Activated CD8-positive, alpha-beta T cell treated with anti-CD3 and anti-CD28 coated beads for 36 hours (primary cell): ENCODE results near the gene ERBB4. TPM values are rescaled to one million over a fixed set of nuclear protein-coding genes. Genes with fewer than 3 reads are reported as not detected.

Experiments
- ATAC-seq: fragments of 200-7000 bp; cut with Tn5 transposase; one replicate; pipeline ENCODE4 v1.10.0; 2021; ENCODE audit warnings: mild to moderate bottlenecking, moderate library complexity
- CTCF ChIA-PET: fragments of 350-600 bp; sonication (Branson Sonifier 250); formaldehyde crosslinking; loops from one replicate; lab custom pipeline; 2021; ENCODE audit warnings: antibody characterized with exemption; lab: Charles Lee
- POLR2A ChIA-PET: fragments of 350-600 bp; sonication (Branson Sonifier 250); formaldehyde crosslinking; loops from one replicate; lab custom pipeline; 2021; ENCODE audit warnings: antibody characterized with exemption; lab: Charles Lee
- DNase-seq: peaks from one replicate; pipeline ENCODE4 v3.0.0-alpha.2; 2020
- H3K27ac Mint-ChIP-seq: one replicate; pipeline ENCODE4 v1.8.0; 2021; ENCODE audit warnings: mild to moderate bottlenecking, mixed read lengths
- H3K27me3 Mint-ChIP-seq: one replicate; pipeline ENCODE4 v1.8.0; 2021; ENCODE audit warnings: mixed read lengths
- H3K36me3 Mint-ChIP-seq: one replicate; pipeline ENCODE4 v1.8.0; 2021; ENCODE audit warnings: low read depth, mixed read lengths
- H3K4me1 Mint-ChIP-seq: one replicate; pipeline ENCODE4 v1.8.0; 2021; ENCODE audit warnings: low read depth, mixed read lengths
- H3K4me3 Mint-ChIP-seq: one replicate; pipeline ENCODE4 v1.8.0; 2021; ENCODE audit warnings: mild to moderate bottlenecking, moderate library complexity, mixed read lengths
- H3K9me3 Mint-ChIP-seq: one replicate; pipeline ENCODE4 v1.8.0; 2021; ENCODE audit warnings: mixed read lengths
- CTCF ChIP-seq: fragments of 200-600 bp; IDR thresholded peaks from one replicate; pipeline ENCODE4 v1.8.0; 2022; ENCODE audit warnings: antibody characterized with exemption, mild to moderate bottlenecking
- intact Hi-C: fragments of 100-400 bp; cut with micrococcal nuclease; formaldehyde crosslinking; loops from one replicate; pipeline ENCODE4 v1.10.0; 2022
- total RNA-seq, 2 experiments: library from RNA; stranded (reverse); gene quantifications; one replicate each; pipeline ENCODE4 v1.2.3, GENCODE V29; 2021

The ERBB4 gene
- total RNA-seq, 2 experiments from 2014 or later = not detected

DNA sequence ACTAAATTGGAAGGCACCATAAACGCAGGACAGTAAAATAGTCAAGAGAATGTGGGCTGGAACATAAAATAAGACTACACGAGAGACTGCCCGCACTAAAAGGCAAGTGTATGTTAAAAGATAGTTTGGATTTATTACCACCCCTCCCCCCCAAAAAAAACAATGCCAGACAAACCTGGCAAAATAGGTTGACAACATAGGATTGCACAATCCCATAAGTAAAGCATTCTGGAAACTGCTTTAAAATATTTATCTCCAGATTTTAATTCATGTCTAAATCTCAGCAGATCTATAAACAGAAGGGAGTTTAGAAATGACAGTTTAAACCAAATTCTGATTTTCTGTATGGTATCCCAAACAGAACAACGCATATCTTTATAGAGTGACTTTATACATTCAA lies 455.1 kb downstream of the ERBB4 start:
- Mint-ChIP-seq H3K9me3 (peaks cover 3% of the 10 kb centered on the region), H3K27ac (no peak overlapping the region), H3K27me3 (no peaks in the 10 kb centered on the region), H3K36me3 (no peaks in the 10 kb centered on the region), H3K4me1 (no peaks in the 10 kb centered on the region), H3K4me3 (no peak overlapping the region)
- DNase-seq = no peak
- ChIA-PET POLR2A (no interaction called here), CTCF (no interaction called here)
- no peak for ATAC-seq
- intact Hi-C loops = no loop called here
- no peak for TF ChIP-seq CTCF

DNA sequence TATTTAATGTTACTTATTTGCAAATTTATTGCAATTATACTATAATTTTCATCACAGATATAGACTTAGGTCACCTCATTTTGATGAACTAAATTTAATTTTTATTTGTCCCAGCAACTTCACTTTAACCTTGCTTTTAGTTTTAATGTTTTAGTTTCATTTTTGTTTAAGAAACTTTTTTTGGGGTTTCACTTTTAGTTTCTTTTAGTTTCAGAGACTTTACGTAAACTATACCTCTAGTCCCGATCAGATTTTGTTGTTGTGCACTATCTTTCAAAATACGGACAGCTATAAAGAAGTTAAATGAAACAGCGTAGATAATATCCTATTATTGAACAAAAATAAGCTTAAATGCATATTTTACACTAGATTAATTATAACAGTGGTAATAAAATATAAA lies 460.5 kb downstream of the ERBB4 start:
- no peak overlapping the region for H3K4me3 Mint-ChIP-seq
- ChIA-PET POLR2A (interaction anchor here (0.5 kb wide), 1 partner anchor 9 kb away, joined by 3 read pairs; no protein-coding TSS in a partner anchor), CTCF (no interaction called here)
- H3K27ac Mint-ChIP-seq = no peak overlapping the region
- peaks cover 4% of the 10 kb centered on the region for H3K9me3 Mint-ChIP-seq
- H3K27me3 Mint-ChIP-seq = no peaks in the 10 kb centered on the region
- intact Hi-C loops = no loop called here
- DNase-seq (no peak), ATAC-seq (no peak)
- no peak for TF ChIP-seq CTCF
- H3K4me1 Mint-ChIP-seq = no peaks in the 10 kb centered on the region
- H3K36me3 Mint-ChIP-seq = no peaks in the 10 kb centered on the region

DNA sequence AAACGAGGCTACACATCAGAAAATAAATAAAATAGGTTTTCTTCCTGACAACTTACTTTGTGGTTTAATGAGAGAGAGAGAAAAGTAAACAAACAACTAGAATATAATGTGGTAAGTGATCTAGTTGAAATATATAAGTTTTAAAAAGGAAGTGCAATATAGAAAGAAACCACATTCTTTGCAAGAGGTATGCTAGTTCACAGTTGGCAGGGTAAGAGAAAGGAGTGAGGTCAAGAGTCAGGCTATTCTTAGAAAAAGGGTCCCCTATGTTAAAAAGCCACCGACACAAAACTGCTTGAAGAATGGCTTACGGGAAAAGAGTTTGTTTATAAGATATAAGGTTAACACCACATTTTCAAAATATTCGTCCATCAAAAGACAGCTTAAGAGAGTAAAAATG lies 462.1 kb downstream of the ERBB4 start:
- ATAC-seq (no peak), DNase-seq (no peak)
- CTCF ChIA-PET = no interaction called here
- H3K4me3 Mint-ChIP-seq = no peak overlapping the region
- no peaks in the 10 kb centered on the region for H3K27me3 Mint-ChIP-seq
- H3K9me3 Mint-ChIP-seq = peaks cover 5% of the 10 kb centered on the region
- H3K36me3 Mint-ChIP-seq = no peaks in the 10 kb centered on the region
- H3K27ac Mint-ChIP-seq = no peak overlapping the region
- no peaks in the 10 kb centered on the region for H3K4me1 Mint-ChIP-seq
- intact Hi-C loops = no loop called here
- POLR2A ChIA-PET = no interaction called here
- TF ChIP-seq CTCF = no peak

- Mint-ChIP-seq H3K4me3 (no peak overlapping the region), H3K4me1 (no peaks in the 10 kb centered on the region), H3K27ac (no peak overlapping the region), H3K9me3 (peaks cover 2% of the 10 kb centered on the region), H3K36me3 (no peaks in the 10 kb centered on the region), H3K27me3 (no peaks in the 10 kb centered on the region)
- DNase-seq = no peak
- TF ChIP-seq CTCF = no peak
- ChIA-PET CTCF (no interaction called here), POLR2A (no interaction called here)
- intact Hi-C loops = no loop called here
- no peak for ATAC-seq
These were observed 465.2 kb downstream of the ERBB4 start for GRCh38 chr2:212073360-212073759.

- no peak for DNase-seq
- no peak for TF ChIP-seq CTCF
- no peaks in the 10 kb centered on the region for H3K36me3 Mint-ChIP-seq
- H3K9me3 Mint-ChIP-seq = no peaks in the 10 kb centered on the region
- intact Hi-C loops = no loop called here
- no peak overlapping the region for H3K27ac Mint-ChIP-seq
- no peaks in the 10 kb centered on the region for H3K27me3 Mint-ChIP-seq
- CTCF ChIA-PET = no interaction called here
- no peaks in the 10 kb centered on the region for H3K4me1 Mint-ChIP-seq
- ATAC-seq = no peak
- H3K4me3 Mint-ChIP-seq = no peak overlapping the region
- POLR2A ChIA-PET = no interaction called here
These were observed 472.1 kb downstream of the ERBB4 start for GRCh38 chr2:212066546-212066945.
